Subcutaneous adipose tissue (tissue), 4 donors: ENCODE measurements around the gene LIMCH1. TPM values are rescaled to one million over a fixed set of nuclear protein-coding genes. Genes with fewer than 3 reads are reported as not detected.

ENCODE experiments used
- CTCF ChIP-seq: fragments of 450-650 bp; IDR thresholded peaks from one replicate; pipeline ENCODE4 v1.5.1; 2016; ENCODE audit warnings: low read depth, mild to moderate bottlenecking, control low read depth, antibody characterized with exemption, moderate library complexity
- total RNA-seq, 4 donors: library from RNA; depleted of rRNA; stranded (reverse); fragments of >200 nt; gene quantifications; one replicate each; pipeline ENCODE4 v1.1.0, GENCODE V29; 2016

Gene LIMCH1
- total RNA-seq, 4 donors from 2014 or later, result 25.8 to 47.8 (median 34.6) TPM

- TF ChIP-seq CTCF, result no peak
Measured at GRCh38 chr4:41539711-41540110, 1.8 kb downstream of the LIMCH1 start.

- TF ChIP-seq CTCF, result no peak
Measured at GRCh38 chr4:41540687-41541086, 2.7 kb downstream of the LIMCH1 start.

GRCh38 chr4:41541687-41542094, 3.7 kb downstream of the LIMCH1 start:
- no peak for TF ChIP-seq CTCF

DNA sequence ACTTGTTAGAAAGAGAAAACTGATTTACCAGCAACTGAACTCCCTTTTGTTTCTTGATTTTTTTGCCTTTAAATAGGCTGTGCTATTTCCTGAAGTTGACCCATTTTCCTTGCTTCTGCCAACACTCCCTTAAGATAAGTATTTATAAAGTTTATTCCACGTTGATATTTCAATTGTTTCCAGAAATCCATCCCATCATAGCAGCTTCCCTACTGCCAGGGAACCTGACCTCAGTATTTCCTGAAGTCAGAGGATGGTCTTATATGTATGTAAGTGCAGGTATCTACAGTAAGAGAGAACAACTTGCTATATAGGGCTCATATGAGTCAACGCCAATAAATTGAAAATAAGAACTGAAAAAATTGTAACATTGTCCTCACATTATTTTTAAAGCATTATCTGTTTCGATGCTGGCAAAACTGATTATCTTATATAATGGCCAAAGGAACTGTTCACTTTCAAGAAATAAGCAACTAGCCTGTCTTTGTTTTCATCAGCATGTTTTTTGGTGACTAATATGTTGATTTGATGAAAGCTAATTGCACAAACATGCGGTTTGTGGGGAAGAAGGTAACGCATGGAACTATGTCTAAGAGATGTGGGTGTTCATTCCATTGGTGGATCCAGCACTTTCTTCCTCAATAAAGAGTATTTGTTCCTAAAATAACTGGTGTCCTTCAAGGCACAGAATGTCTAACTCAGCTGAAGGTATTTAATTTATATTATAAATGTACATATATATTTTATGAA, 4.7 kb downstream of the LIMCH1 start:
- no peak for TF ChIP-seq CTCF

GRCh38 chr4:41545238-41545637, 7.3 kb downstream of the LIMCH1 start:
- TF ChIP-seq CTCF, result no peak

DNA sequence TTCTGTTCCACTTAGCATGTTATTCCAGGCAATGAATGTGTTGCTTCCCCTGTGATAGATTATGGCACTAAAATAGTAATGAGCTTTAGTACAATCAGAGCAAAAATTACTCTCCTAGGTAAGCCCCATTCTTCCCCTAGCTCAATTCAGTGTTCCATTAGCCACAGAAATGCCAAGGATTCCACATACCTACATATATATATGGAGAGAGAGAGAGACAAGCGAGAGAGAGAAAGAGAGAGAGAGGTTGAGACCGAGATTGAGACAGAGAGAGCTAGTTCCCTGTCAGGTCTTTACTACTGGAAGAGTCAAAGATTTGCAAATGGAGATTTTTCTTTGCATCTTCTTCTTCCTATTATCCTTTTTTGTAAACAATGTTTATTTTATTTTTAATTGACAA, 8.7 kb downstream of the LIMCH1 start:
- TF ChIP-seq CTCF, result no peak

DNA sequence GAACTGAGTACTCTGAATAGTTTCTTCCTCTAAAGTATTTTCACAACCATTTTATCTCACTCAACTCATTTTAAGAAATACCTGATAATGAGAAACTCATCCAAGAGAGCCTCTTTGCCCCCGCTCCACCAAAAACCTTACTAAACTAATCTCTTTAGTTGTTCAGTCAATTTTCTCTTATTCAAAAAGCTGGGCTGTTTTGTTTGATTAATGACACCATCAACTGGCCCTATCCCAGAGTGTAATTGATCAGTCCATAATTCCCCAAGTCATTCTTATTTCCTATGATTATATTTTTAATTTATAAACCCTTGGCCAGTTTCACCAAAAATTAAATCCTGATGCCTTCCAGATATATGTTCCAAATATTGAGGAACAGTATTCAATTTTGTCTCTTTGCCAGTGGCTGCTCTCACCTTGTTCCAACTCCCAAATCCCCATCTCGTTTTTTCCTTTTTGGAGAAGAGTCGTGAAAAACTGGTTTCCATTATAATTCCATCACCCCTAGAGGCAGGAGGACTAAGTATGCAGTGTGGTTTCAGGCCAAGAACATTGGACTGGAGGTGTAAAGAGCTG, 10.4 kb downstream of the LIMCH1 start:
- TF ChIP-seq CTCF, result no peak
